ENCODE results near the gene DHX8. TPM values are rescaled to one million over a fixed set of nuclear protein-coding genes. Genes with fewer than 3 reads are reported as not detected.
A peak's percentile ranks its signal among the peaks of the same experiment; 100 is the strongest.
"Not testable (repeated sequence)": the region's sequence is repeated elsewhere in the genome, so short reads cannot be mapped to it uniquely, and the experiment has no call there.

Gene DHX8
- total and polyA plus RNA-seq, 2 donors from 2014 or later = 28.7 to 53.9 TPM

- peak in 1 of 5 donors; percentile 50 for DNase-seq
- no peak overlapping the region for H3K4me3 ChIP-seq (ENCODE audit: low read length in 3 of 3)
- H3K9me3 ChIP-seq (ENCODE audit: control insufficient read depth in 2 of 3, insufficient read depth in 1 of 3, low read length in 3 of 3) = no peaks in the 10 kb centered on the region
- H3K36me3 ChIP-seq (ENCODE audit: control insufficient read depth in 2 of 3, insufficient read depth in 3 of 3, low read length in 3 of 3) = no peaks in the 10 kb centered on the region
- no peaks in the 10 kb centered on the region for H3K27me3 ChIP-seq (ENCODE audit: control insufficient read depth, insufficient read depth, low read length)
- peaks cover 0 to 6% (median 3%) of the 10 kb centered on the region in 3 donors for H3K4me1 ChIP-seq (ENCODE audit: control insufficient read depth in 2 of 3, insufficient read depth in 2 of 3, low read depth in 1 of 3, low read length in 3 of 3)
- intact Hi-C loops (cut with DNase I) = loop anchor here (2.0 kb wide), 1 partner anchor 88 kb away; no protein-coding TSS in a partner anchor
- no peak for FAIRE-seq
- no peak overlapping the region for H3K27ac ChIP-seq (ENCODE audit: low read depth in 2 of 2, low read length in 2 of 2)
- peak overlapping the region in 2 of 3 donors; percentile 33 to 51 for H3K9ac ChIP-seq (ENCODE audit: low read length in 3 of 3)
- no peak for TF ChIP-seq CTCF (IDR thresholded peaks at IDR 0.05; ENCODE audit: borderline replicate concordance, extremely low read depth, insufficient read depth)
Measured at GRCh38 chr17:43482103-43483012, 1.4 kb upstream of the DHX8 start.

GRCh38 chr17:43490621-43491020 is 6.8 kb downstream of the DHX8 start:
- Histone ChIP-seq H3K4me3 (ENCODE audit: low read length in 3 of 3) (no peak overlapping the region), H3K9ac (ENCODE audit: low read length in 3 of 3) (no peak overlapping the region), H3K27me3 (ENCODE audit: control insufficient read depth, insufficient read depth, low read length) (no peaks in the 10 kb centered on the region), H3K4me1 (ENCODE audit: control insufficient read depth in 2 of 3, insufficient read depth in 2 of 3, low read depth in 1 of 3, low read length in 3 of 3) (no peaks in the 10 kb centered on the region), H3K36me3 (ENCODE audit: control insufficient read depth in 2 of 3, insufficient read depth in 3 of 3, low read length in 3 of 3) (peaks cover 4 to 38% (median 32%) of the 10 kb centered on the region in 3 donors), H3K9me3 (ENCODE audit: control insufficient read depth in 2 of 3, insufficient read depth in 1 of 3, low read length in 3 of 3) (no peaks in the 10 kb centered on the region), H3K27ac (ENCODE audit: low read depth in 2 of 2, low read length in 2 of 2) (no peak overlapping the region)
- intact Hi-C loops (cut with DNase I) = no loop called here
- FAIRE-seq = no peak
- DNase-seq = peak in 1 of 5 donors; percentile 7
- no peak for TF ChIP-seq CTCF (IDR thresholded peaks at IDR 0.05; ENCODE audit: borderline replicate concordance, extremely low read depth, insufficient read depth)

GRCh38 chr17:43509440-43509839 is 25.7 kb downstream of the DHX8 start:
- H3K4me1 ChIP-seq (ENCODE audit: control insufficient read depth in 2 of 3, insufficient read depth in 2 of 3, low read depth in 1 of 3, low read length in 3 of 3); FAIRE-seq; DNase-seq; H3K4me3 ChIP-seq (ENCODE audit: low read length in 3 of 3); intact Hi-C loops (cut with DNase I); H3K27me3 ChIP-seq (ENCODE audit: control insufficient read depth, insufficient read depth, low read length); H3K9ac ChIP-seq (ENCODE audit: low read length in 3 of 3); H3K27ac ChIP-seq (ENCODE audit: low read depth in 2 of 2, low read length in 2 of 2); H3K9me3 ChIP-seq (ENCODE audit: control insufficient read depth in 2 of 3, insufficient read depth in 1 of 3, low read length in 3 of 3): not testable (repeated sequence)
- H3K36me3 ChIP-seq (ENCODE audit: control insufficient read depth in 2 of 3, insufficient read depth in 3 of 3, low read length in 3 of 3) = peaks cover 4 to 53% (median 35%) of the 10 kb centered on the region in 3 donors

GRCh38 chr17:43511199-43511598 is 27.4 kb downstream of the DHX8 start:
- not testable (repeated sequence) for FAIRE-seq; H3K9me3 ChIP-seq (ENCODE audit: control insufficient read depth in 2 of 3, insufficient read depth in 1 of 3, low read length in 3 of 3); H3K27me3 ChIP-seq (ENCODE audit: control insufficient read depth, insufficient read depth, low read length); H3K9ac ChIP-seq (ENCODE audit: low read length in 3 of 3); H3K27ac ChIP-seq (ENCODE audit: low read depth in 2 of 2, low read length in 2 of 2); H3K4me1 ChIP-seq (ENCODE audit: control insufficient read depth in 2 of 3, insufficient read depth in 2 of 3, low read depth in 1 of 3, low read length in 3 of 3); DNase-seq; H3K4me3 ChIP-seq (ENCODE audit: low read length in 3 of 3)
- peaks cover 7 to 45% (median 26%) of the 10 kb centered on the region in 3 donors for H3K36me3 ChIP-seq (ENCODE audit: control insufficient read depth in 2 of 3, insufficient read depth in 3 of 3, low read length in 3 of 3)
- intact Hi-C loops (cut with DNase I) = loop anchor here (10.0 kb wide), 1 partner anchor 64 kb away; no protein-coding TSS in a partner anchor

Measured in kidney (tissue), 14 donors.